ENCODE measurements around the gene CCDC188. TPM values are rescaled to one million over a fixed set of nuclear protein-coding genes. Genes with fewer than 3 reads are reported as not detected.

The CCDC188 gene
- total and polyA plus RNA-seq, 2 donors (not counting 1 experiment from before 2014, with no cell fraction given) = not detected

GRCh38 chr22:20105456-20106204 lies 45.2 kb downstream of the CCDC188 start:
- Histone ChIP-seq H3K4me2 (replicated peaks; ENCODE audit: low read depth, low read length, poor library complexity, severe bottlenecking) (no peak overlapping the region), H3K79me2 (ENCODE audit: control insufficient read depth, insufficient read depth, low read length) (no peaks in the 10 kb centered on the region), H3K27me3 (replicated peaks in 1 of 4; ENCODE audit: control extremely low read depth in 1 of 4, control insufficient read depth in 3 of 4, insufficient read depth in 4 of 4, low read length in 3 of 4) (no peaks in the 10 kb centered on the region), H3K27ac (ENCODE audit: low read length in 2 of 2) (no peak overlapping the region), H3K9ac (ENCODE audit: low read length) (no peak overlapping the region), H2AFZ (ENCODE audit: insufficient read depth, low read depth, low read length, poor library complexity, severe bottlenecking) (no peak overlapping the region), H3K36me3 (replicated peaks in 1 of 2; ENCODE audit: control extremely low read depth in 1 of 2, control insufficient read depth in 1 of 2, extremely low read depth in 1 of 2, insufficient read depth in 2 of 2, low read length in 1 of 2) (peaks cover 0 to 40% of the 10 kb centered on the region in 2 experiments), H4K20me1 (ENCODE audit: control insufficient read depth, insufficient read depth, low read length, poor library complexity, severe bottlenecking) (no peaks in the 10 kb centered on the region), H3K9me3 (ENCODE audit: control extremely low read depth in 1 of 3, control insufficient read depth in 2 of 3, insufficient read depth in 1 of 3, low read length in 2 of 3) (no peaks in the 10 kb centered on the region), H3K4me1 (ENCODE audit: control insufficient read depth in 2 of 2, insufficient read depth in 2 of 2, low read length in 2 of 2) (no peaks in the 10 kb centered on the region), H3K4me3 (ENCODE audit: control extremely low read depth in 1 of 5, extremely low read depth in 1 of 5, insufficient read depth in 1 of 5, low read depth in 2 of 5, low read length in 4 of 5) (no peak overlapping the region)
- ATAC-seq (ENCODE audit: low read depth) = no peak
- TF ChIP-seq EZH2 (IDR thresholded peaks at IDR 0.05; ENCODE audit: borderline replicate concordance, insufficient read depth, low read depth, low read length, poor library complexity, severe bottlenecking) (no peak), CTCF (IDR thresholded peaks at IDR 0.05) (no peak)
- H3K4me3 Mint-ChIP-seq = no peak overlapping the region
- WGBS (ENCODE audit: insufficient coverage) = 100% methylated on average over 7 of the region's 7 CpGs
- CTCF ChIA-PET = interaction anchor here (1.0 kb wide), 1 partner anchor 17 kb away, joined by 4 read pairs; no protein-coding TSS in a partner anchor
- POLR2A ChIA-PET = no interaction called here
- intact Hi-C loops (cut with micrococcal nuclease) = no loop called here
- no peak for DNase-seq
- no peak overlapping the region for H3K27ac Mint-ChIP-seq
- no peaks in the 10 kb centered on the region for H3K27me3 Mint-ChIP-seq
- peaks cover 5% of the 10 kb centered on the region for H3K4me1 Mint-ChIP-seq
- H3K9me3 Mint-ChIP-seq (ENCODE audit: insufficient read depth) = no peaks in the 10 kb centered on the region

- no peak overlapping the region for H3K9ac ChIP-seq (ENCODE audit: low read length)
- Mint-ChIP-seq H3K4me3 (no peak overlapping the region), H3K27ac (no peak overlapping the region), H3K9me3 (ENCODE audit: insufficient read depth) (no peaks in the 10 kb centered on the region), H3K4me1 (peaks cover 5% of the 10 kb centered on the region), H3K27me3 (no peaks in the 10 kb centered on the region)
- no peak for DNase-seq
- no peaks in the 10 kb centered on the region for H3K79me2 ChIP-seq (ENCODE audit: control insufficient read depth, insufficient read depth, low read length)
- no peaks in the 10 kb centered on the region for H3K9me3 ChIP-seq (ENCODE audit: control extremely low read depth in 1 of 3, control insufficient read depth in 2 of 3, insufficient read depth in 1 of 3, low read length in 2 of 3)
- H4K20me1 ChIP-seq (ENCODE audit: control insufficient read depth, insufficient read depth, low read length, poor library complexity, severe bottlenecking) = no peaks in the 10 kb centered on the region
- H2AFZ ChIP-seq (ENCODE audit: insufficient read depth, low read depth, low read length, poor library complexity, severe bottlenecking) = no peak overlapping the region
- CTCF ChIA-PET = no interaction called here
- no peaks in the 10 kb centered on the region for H3K4me1 ChIP-seq (ENCODE audit: control insufficient read depth in 2 of 2, insufficient read depth in 2 of 2, low read length in 2 of 2)
- WGBS (ENCODE audit: insufficient coverage) = 100% methylated on average over 7 of the region's 12 CpGs
- no peaks in the 10 kb centered on the region for H3K27me3 ChIP-seq (replicated peaks in 1 of 4; ENCODE audit: control extremely low read depth in 1 of 4, control insufficient read depth in 3 of 4, insufficient read depth in 4 of 4, low read length in 3 of 4)
- intact Hi-C loops (cut with micrococcal nuclease) = no loop called here
- H3K4me3 ChIP-seq (ENCODE audit: control extremely low read depth in 1 of 5, extremely low read depth in 1 of 5, insufficient read depth in 1 of 5, low read depth in 2 of 5, low read length in 4 of 5) = no peak overlapping the region
- no peak for TF ChIP-seq CTCF (IDR thresholded peaks at IDR 0.05)
- no peak for TF ChIP-seq EZH2 (IDR thresholded peaks at IDR 0.05; ENCODE audit: borderline replicate concordance, insufficient read depth, low read depth, low read length, poor library complexity, severe bottlenecking)
- no peak overlapping the region for H3K27ac ChIP-seq (ENCODE audit: low read length in 2 of 2)
- H3K4me2 ChIP-seq (replicated peaks; ENCODE audit: low read depth, low read length, poor library complexity, severe bottlenecking) = no peak overlapping the region
- H3K36me3 ChIP-seq (replicated peaks in 1 of 2; ENCODE audit: control extremely low read depth in 1 of 2, control insufficient read depth in 1 of 2, extremely low read depth in 1 of 2, insufficient read depth in 2 of 2, low read length in 1 of 2) = peaks cover 2 to 25% of the 10 kb centered on the region in 2 experiments
- POLR2A ChIA-PET = no interaction called here
- ATAC-seq (ENCODE audit: low read depth) = no peak
Measured at GRCh38 chr22:20102203-20102780, 48.6 kb downstream of the CCDC188 start.
